H54 (cell line): ENCODE measurements around the gene BOLA2B.
"Not testable (repeated sequence)": the region's sequence is repeated elsewhere in the genome, so short reads cannot be mapped to it uniquely, and the experiment has no call there.

ENCODE experiments used
- DNase-seq: peaks from one replicate; pipeline ENCODE4 v3.0.0; 2011; ENCODE audit warnings: low spot score, mixed read lengths; ENCODE audit not compliant: insufficient read length
- FAIRE-seq: peaks from 3 replicates; lab custom pipeline; 2011; peaks lifted over from hg19 to GRCh38; lab: Jason Lieb, UNC
- POLR2A ChIP-seq: IDR thresholded peaks from 2 replicates; pipeline ENCODE4 v1.6.1; 2011; ENCODE audit warnings: low read depth, mild to moderate bottlenecking, low read length

BOLA2B gene

DNA sequence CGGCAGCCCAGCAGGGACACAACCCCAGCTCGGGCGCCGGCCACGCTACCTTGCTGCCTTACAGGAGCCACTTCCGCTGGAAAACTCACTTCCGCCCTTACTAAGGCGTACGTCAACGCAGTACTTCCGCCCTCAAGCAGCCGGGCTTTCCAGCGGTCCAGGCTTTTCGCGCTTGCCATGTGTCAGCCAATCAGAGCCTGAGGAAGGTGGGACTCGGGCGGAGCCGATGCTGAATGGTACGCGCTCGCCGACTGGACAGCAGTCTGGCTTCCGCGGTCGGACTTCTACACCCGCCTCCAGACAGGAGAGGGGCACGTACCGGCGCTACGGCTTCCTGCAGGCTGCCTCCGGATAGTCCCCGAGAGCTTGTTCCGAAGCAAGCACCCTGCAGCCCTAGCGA, at the start of gene BOLA2B, which contains the start of gene SLX1A:
Gene BOLA2B, minus strand, starts transcription at position 52 of the 400 bp plus-strand sequence. CDS start 71 bp downstream, outside the sequence.
Gene SLX1A, plus strand, starts transcription at position 261 of the 400 bp plus-strand sequence. CDS start 210 bp downstream, outside the sequence.
- FAIRE-seq, result peak; percentile 67
- DNase-seq, result not testable (repeated sequence)

DNA sequence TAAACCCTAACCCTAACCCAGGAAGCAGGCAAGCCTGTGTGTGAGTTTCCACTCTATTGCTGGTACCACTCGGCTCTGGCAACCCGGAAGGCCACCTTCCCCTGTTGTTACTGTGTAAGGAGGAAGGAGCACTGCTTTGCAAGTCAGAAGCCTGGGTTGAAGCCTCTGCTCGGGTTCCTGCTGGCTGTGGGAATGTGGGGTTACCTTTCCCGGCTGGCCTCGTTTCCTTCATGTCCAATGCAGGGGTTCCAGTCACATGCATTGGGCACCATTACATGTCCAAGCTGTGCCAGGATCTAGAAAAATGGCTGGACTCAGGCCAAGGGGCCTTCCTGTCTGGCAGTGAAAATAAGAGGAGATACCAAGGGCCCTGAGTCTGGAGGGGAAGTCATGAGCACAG, 23.6 kb upstream of the BOLA2B start:
- not testable (repeated sequence) for FAIRE-seq, DNase-seq

DNA sequence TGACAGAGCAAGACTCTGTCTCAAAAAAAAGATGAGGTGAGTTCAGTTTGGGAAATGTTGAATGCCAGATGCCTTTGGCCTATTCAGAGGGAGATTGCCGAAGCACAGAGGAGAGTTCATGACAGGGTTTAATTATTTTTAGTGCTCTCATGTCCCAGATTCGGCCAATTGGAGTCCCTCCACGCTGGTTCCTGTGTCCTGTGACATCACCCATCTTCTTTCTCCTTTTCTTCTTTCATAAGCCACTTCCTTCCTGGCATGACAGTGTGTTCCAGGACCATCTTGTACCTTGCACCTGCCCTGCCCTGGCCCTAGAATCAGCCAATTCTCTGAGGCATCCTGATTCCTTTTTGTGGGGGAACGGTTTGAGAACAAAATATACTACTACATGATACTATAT, 17.9 kb upstream of the BOLA2B start:
- FAIRE-seq, DNase-seq: not testable (repeated sequence)

DNA sequence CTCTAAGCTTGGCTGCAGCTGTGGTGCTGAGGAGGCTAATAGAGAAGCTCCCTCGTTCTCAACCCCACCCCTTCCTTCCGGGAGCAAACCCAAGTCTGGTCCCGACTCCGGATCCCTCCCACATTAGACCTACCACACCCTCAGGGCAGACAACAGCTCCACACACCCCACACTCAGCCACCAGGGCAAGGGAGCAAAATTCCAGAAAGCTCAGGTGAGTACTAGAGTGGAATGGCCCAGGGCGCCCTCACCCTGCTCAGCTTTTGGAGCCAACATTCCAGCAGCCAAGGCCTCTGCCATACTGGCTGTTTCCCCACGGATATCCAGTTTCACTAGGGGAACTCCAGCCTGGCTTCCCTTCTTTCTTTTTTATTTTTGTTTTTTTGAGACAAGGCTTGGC, 15.6 kb upstream of the BOLA2B start:
- FAIRE-seq, result peak; percentile 36
- not testable (repeated sequence) for DNase-seq

DNA sequence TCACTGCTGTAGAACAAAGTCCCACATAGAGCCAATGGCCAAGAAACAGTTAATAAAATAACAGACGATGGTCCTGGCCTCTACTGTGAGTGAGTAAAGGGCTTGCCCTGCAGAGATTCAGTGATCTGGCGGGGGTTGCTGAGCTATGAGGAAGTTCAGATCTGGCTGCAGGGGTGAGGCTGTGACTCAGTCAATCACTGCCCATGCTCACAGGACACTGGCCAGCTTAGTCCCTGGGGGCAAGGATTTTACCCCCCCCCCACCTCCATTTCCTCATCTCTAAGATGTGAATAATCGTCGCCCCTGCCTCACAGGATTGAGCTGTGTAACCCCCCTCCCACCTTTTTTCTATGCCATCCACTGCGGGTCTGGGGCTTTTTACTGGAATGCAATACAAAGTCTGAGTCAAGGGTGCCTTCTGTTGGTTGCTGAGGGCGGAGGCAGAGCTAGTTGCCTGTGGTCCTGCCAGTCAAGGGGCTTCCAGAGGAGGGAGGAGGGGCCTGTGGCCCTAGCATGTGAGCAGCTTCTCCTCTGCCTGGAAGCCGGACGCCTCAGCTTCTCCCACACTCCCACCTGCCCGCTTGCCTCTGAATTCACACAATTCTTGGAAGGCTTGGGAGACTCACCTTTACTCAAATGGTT, 13.7 kb upstream of the BOLA2B start:
- FAIRE-seq, result peak; percentile 89
- DNase-seq, result not testable (repeated sequence)

DNA sequence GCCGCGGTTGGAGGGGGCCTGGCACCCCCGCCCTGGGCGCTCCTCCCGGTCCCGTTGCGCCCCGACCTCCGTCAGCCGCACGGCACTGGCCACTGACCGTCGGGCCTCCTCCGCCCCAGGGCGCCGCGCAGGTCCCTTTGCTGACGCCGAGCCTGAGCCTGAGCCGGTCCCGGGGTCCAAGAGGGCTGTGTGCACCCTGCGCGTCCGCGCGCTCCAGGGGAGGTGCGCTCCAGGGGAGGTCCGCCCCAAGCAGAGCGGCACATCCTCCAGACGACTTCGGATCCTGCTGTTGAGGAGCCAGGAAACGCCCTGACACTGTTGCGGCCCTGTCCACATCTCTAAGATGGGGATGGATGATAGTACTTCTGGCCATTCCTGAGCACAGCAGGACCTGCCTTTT, 12.8 kb upstream of the BOLA2B start:
- not testable (repeated sequence) for DNase-seq, FAIRE-seq

DNA sequence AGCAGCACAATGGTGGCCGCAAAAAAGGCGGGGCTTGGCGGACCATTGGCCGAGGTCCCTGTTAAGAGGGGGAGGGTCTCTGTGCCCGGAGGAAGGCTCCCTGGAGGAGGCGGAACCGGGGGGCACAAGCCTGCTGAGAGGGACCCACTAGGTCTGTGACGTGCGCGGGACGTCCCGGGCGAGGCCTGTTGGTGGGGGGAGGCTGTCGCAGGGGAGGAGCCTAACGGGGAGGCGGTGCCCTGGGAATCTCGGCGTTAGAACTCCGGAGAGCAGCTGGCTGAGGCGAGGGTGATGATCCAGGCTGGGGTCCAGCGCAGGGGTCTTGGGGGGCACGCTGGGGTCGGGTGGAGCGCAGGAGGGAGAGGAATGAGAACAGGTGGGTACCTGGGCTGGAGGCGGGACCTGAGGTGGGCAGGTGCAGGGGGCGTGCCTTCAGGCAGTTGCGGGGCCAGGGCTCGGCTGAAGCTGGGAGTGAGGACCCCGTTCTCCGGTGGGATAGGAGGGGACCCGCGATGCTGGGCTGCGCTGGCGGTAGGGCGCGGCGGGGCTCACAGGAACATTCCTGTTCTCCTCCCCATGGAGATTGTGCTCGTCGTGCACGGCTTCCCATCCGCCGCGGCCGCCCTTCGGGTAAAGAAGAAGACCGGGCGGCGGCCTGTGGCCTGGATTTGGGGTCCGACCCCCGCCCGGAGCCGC, 12.2 kb upstream of the BOLA2B start:
- FAIRE-seq, DNase-seq: not testable (repeated sequence)

DNA sequence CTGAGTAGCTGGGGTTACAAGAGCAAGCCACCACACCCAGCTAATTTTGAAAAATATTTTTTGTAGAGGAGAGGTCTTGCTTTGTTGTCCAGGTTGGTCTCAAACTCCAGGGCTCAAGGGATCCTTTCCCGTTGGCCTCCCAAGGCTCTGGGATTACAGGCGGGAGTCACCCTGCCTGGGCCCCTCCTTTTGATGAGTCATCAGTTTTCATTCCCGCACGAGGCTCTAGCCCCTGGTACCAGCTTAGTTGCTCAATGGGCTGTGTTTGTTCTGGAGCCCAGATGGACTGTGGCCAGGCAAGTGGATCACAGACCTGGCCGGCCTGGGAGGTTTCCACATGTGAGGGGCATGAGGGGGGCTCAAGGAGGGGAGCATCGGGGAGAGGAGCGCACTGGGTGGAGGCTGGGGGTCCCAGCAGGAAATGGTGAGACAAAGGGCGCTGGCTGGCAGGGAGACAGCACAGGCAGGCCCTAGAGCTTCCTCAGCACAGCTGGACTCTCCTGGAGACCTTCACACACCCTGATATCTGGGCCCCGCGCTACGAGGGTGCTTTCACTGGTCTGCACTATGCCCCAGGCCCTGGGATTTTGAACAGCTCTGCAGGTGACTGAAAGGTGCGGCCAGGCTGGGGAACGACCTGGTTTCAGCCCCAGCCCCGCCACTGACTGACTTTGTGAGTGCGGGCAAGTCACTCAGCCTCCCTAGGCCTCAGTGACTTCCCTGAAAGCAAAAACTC, 6.3 kb upstream of the BOLA2B start:
- FAIRE-seq, result peak; percentile 11
- DNase-seq, result not testable (repeated sequence)

DNA sequence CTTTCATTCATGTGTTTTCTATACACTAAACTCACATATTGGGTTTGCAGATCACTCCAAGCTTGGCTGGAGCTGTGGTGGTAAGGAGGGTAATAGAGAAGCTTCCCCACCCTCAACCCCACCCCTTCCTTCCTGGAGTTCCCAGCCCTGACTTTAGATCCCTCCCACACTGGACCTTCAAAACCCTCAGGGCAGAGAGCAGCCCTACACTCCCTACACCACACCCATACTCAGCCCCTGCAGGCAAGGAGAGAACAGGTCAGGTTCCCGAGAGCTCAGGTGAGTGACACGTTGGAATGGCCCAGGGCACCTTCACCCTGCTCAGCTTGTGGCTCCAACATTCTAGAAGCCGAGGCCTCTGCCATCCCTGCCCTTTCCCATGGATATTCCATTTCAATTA, 5.6 kb upstream of the BOLA2B start, which contains the start of gene SULT1A3:
Gene SULT1A3, plus strand, starts transcription at position 207 of the 400 bp plus-strand sequence. CDS start 1,474 bp downstream, outside the sequence.
- not testable (repeated sequence) for FAIRE-seq, DNase-seq

DNA sequence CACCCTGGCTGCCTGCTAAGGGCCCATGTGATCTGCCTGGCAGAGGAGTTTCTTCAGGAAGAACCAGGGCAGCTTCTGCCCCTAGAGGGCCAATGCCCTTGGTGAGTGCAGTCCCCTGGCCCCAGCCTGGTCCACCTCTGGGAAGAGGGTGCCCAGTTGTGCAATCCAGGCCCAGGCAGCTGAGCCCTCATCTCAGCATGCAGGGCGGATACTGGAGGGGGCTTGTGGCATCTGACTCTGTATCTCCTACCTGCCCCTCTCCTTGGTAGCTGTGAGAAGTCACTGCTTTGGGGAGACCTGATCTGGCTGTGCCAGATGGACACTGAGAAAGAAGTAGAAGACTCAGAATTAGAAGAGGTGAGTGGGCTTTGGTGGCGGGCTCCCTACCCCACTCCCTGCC, 3.5 kb upstream of the BOLA2B start:
- FAIRE-seq, DNase-seq: not testable (repeated sequence)

DNA sequence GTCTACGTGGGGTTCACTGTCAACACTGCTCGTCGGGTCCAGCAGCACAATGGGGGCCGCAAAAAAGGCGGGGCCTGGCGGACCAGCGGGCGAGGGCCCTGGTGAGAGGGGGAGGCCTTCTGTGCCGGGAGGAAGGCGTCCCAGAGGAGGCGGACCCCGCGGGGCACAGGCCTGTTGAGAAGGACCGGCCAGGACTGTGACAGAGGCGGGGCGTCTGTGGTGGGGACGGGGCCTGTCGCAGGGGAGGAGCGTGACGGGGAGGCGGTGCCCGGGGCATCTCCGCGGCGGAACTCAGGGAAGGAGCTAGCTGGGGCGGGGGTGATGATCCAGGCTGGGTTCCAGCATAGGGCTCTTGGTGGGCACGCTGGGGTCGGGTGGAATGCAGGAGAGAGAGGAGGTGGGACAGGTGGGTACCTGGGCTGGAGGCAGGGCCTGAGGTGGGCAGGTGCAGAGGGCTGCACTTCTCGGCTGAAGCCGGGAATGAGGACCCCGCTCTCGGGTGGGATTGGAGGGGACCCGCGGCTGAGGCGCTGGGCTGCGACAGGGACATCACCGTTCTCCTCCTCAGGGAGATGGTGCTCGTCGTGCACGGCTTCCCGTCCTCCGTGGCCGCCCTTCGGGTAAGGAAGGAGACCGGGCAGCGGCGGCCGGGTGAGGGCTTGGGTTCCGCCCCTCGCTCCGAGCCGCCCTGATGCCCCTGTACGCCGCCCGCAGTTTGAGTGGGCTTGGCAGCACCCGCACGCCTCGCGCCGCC, 883 bp upstream of the BOLA2B start:
- not testable (repeated sequence) for DNase-seq, FAIRE-seq

DNA sequence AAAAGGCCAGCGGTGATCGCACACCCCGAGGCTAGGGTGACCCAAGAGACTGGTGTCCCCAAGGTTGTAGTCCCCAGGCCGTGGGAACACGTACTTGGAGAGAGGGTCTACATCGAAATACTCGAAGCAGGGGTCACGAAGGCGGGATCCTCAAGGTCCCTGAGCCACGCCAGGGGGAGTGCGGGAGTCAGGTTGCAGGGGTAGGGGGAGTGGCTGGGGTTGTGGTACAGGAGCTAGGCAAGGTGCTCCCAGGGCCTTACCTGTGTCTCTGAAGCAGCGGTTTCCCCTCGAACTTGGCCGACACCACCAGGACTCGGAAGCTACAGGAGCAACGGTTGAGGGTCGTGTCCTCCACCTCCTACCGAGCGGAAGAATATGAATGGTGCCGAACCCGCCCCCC, 368 bp downstream of the BOLA2B start:
- not testable (repeated sequence) for DNase-seq, FAIRE-seq

DNA sequence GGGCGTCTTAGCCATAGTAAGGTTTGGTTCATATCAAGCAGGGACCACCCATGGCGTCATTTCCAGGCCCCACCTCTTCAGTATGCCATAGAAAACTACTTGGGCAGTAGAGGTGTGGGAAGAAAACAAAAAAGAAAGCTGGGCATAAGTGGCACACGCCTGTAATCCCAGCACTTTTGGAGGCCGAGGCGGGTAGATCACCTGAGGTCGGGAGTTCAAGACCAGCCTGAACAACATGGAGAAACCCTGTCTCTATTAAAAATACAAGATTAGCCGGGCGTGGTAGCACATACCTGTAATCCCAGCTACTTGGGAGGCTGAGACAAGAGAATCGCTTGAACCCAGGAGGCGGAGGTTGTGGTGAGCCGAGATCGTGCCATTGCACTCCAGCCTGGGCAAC, 2.3 kb downstream of the BOLA2B start:
- FAIRE-seq, DNase-seq: not testable (repeated sequence)

DNA sequence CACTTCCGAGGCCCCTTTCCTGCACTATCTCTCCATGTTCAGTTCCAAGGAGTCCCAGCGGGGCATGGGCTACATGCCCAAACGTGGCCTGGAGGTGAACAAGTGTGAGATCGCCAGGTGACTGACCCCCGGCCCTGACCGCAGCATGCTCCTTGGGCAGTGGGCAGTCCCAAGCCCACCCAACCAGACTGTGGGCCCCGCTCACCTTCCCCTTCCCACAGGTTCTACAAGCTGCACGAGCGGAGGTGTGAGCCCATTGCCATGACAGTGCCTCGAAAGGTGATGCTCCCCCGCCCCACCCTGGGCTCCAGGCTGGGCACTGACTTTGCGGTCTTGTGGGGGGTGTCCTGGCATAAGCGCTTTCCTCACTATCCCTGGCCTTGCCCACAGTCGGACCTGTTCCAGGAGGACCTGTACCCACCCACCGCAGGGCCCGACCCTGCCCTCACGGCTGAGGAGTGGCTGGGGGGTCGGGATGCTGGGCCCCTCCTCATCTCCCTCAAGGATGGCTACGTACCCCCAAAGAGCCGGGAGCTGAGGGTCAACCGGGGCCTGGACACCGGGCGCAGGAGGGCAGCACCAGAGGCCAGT, 5.4 kb downstream of the BOLA2B start:
- no peak for TF ChIP-seq POLR2A
- FAIRE-seq (no peak), DNase-seq (no peak)
